ENCODE results near the gene WDPCP.

DNA sequence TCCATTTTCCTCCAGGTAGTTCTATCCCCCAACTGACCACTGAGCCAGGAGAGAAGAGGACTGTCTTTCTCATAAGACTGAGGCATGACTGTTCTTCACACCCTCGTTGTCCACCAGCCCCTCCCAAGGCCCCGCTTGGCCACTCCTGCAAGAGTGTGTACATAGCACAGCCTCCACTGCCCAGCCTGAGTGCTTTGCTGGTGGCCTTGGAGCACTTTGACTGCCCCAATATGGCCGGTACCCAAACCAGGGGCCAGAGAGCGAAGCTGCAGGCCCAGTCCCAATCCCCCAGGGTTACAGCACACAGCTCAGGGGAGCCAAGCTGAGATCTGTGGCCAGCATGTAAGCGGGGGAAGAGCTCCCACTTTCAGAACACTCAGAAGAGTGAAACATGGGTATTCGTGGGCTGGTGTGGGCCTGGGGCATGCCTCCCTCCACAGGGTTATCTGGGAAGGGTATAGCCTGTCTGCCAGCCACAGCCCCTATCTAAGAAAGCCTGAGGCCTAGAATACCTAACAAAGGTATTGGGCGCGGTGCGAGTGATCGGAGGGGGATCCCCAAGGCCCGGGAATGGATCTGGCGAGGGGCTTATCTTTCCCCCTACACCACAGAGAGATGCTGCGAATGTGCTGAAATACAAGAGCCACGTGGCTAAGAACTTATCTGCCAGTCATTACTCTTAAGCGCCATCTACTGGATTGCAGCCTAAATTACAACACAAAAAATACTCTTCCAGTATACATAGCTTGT is 163.8 kb downstream of the WDPCP start:
- no peak for TF ChIP-seq POLR2A (IDR thresholded peaks at IDR 0.05; ENCODE audit: low read length)
- TF ChIP-seq, protein P1, sequence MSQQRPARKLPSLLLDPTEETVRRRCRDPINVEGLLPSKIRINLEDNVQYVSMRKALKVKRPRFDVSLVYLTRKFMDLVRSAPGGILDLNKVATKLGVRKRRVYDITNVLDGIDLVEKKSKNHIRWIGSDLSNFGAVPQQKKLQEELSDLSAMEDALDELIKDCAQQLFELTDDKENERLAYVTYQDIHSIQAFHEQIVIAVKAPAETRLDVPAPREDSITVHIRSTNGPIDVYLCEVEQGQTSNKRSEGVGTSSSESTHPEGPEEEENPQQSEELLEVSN (IDR thresholded peaks at IDR 0.05; ENCODE audit: borderline replicate concordance, low read depth) = no peak
- TF ChIP-seq, protein P2, sequence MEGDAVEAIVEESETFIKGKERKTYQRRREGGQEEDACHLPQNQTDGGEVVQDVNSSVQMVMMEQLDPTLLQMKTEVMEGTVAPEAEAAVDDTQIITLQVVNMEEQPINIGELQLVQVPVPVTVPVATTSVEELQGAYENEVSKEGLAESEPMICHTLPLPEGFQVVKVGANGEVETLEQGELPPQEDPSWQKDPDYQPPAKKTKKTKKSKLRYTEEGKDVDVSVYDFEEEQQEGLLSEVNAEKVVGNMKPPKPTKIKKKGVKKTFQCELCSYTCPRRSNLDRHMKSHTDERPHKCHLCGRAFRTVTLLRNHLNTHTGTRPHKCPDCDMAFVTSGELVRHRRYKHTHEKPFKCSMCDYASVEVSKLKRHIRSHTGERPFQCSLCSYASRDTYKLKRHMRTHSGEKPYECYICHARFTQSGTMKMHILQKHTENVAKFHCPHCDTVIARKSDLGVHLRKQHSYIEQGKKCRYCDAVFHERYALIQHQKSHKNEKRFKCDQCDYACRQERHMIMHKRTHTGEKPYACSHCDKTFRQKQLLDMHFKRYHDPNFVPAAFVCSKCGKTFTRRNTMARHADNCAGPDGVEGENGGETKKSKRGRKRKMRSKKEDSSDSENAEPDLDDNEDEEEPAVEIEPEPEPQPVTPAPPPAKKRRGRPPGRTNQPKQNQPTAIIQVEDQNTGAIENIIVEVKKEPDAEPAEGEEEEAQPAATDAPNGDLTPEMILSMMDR (IDR thresholded peaks at IDR 0.05) = peak; percentile 37; the same call in 2 of the 3 replicates
- TF ChIP-seq CEBPB (IDR thresholded peaks at IDR 0.05) = no peak
- TF ChIP-seq SMC3 (IDR thresholded peaks at IDR 0.05) = no peak
- no peak for TF ChIP-seq NFE2L2 (conservative IDR thresholded peaks at IDR 0.05; ENCODE audit: low read length)
- no peak for TF ChIP-seq MAZ (IDR thresholded peaks at IDR 0.05; ENCODE audit: borderline replicate concordance, low read depth, low read length)
- no peak for TF ChIP-seq RFX5 (IDR thresholded peaks at IDR 0.05)

Data from A549 (cell line).